Measurements from ENCODE around the gene CAVIN2.

The CAVIN2 gene

DNA sequence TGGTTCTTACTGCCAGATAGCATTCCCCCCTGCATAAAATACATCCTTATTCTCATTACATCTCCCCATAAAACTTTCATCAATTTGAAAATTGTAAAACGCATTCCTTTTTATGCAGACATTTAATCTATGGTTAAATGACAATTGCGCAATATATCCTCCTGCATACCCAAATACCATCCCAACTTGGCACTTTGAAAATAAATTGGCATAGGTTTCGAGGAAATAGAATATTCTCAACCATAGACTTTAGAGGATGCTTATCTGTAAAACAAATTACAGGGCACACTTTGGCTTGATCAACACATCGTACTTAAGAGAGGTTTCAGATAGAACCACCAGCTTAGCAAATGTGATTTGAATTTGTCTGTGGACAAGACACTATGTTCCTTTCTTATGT, 31.0 kb upstream of the CAVIN2 start:
- DNase-seq (ENCODE audit: insufficient read length, low spot score) (no peak), FAIRE-seq (no peak)
- no peak for TF ChIP-seq CTCF (IDR thresholded peaks at IDR 0.05; ENCODE audit: insufficient read depth, missing control alignments)

- TF ChIP-seq CTCF (IDR thresholded peaks at IDR 0.05; ENCODE audit: insufficient read depth, missing control alignments): no peak
- no peak for DNase-seq (ENCODE audit: insufficient read length, low spot score)
- FAIRE-seq: no peak
These were observed 29.0 kb upstream of the CAVIN2 start for GRCh38 chr2:191875859-191876258.

DNA sequence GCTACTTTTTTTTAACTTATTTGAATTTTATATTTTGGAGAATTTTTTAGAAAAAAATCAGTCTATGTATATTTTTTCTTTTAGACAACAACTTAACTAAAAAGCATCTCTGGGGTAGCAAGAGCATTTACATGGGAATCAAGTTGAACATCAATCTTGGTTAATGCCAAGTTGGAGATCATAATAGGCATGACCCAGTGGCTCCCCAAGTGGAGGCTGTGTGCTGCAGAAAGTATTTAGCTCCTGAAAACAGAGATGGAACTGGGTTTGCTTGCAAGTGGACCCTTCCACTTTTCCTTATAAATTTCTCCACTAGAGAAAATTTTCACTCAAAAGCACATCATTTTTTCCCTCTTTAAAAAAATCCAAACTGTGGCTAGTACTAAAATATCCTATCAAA, 23.9 kb upstream of the CAVIN2 start:
- FAIRE-seq (no peak), DNase-seq (ENCODE audit: insufficient read length, low spot score) (no peak)
- no peak for TF ChIP-seq CTCF (IDR thresholded peaks at IDR 0.05; ENCODE audit: insufficient read depth, missing control alignments)

DNA sequence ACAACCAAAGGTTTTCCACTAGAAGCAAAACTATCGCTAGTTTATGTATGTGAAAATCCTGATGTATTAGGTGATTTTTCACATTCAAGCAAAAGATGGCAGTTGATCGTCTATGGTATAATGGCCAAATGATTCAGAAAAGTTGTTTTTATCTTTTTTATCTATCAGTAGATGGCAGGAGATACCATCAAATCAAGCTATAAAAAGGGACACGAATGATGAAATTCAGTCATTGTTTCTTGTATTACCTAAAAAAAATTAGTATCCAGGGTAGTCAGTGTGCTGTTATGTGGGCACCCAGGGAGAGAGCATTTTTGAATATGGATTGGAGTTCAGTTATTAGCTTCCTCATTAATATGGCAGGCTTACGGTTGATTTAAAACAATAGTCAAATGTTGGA, 22.9 kb upstream of the CAVIN2 start:
- peak; percentile 12 for TF ChIP-seq CTCF (IDR thresholded peaks at IDR 0.05; ENCODE audit: insufficient read depth, missing control alignments)
- no peak for FAIRE-seq
- no peak for DNase-seq (ENCODE audit: insufficient read length, low spot score)

DNA sequence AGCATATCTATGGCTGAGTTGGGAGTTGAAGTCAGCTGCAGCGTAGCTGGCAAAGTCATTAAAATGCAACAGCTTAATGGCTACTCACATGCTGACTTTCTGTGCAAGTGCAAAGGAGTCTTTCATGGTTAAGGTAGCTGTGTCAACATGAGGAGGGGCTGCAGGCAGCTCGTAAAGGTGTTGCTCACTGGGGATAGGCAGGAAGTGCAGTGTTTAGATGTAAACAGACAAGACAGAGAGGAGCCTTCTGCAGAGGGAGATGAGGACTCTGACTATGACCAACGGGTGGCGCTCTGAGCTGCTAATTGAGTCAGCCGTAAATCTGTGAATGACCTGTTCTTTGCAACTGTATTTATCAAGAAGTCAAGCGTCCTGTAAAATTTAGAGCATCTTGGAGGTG, 22.3 kb upstream of the CAVIN2 start:
- FAIRE-seq (no peak), DNase-seq (ENCODE audit: insufficient read length, low spot score) (no peak)
- peak; percentile 23 for TF ChIP-seq CTCF (IDR thresholded peaks at IDR 0.05; ENCODE audit: insufficient read depth, missing control alignments)

GRCh38 chr2:191867507-191867847, 20.6 kb upstream of the CAVIN2 start:
- TF ChIP-seq CTCF (IDR thresholded peaks at IDR 0.05; ENCODE audit: insufficient read depth, missing control alignments): no peak
- no peak for FAIRE-seq

GRCh38 chr2:191866675-191867506, 20.0 kb upstream of the CAVIN2 start:
- no peak for DNase-seq (ENCODE audit: insufficient read length, low spot score)
- no peak for TF ChIP-seq CTCF (IDR thresholded peaks at IDR 0.05; ENCODE audit: insufficient read depth, missing control alignments)
- FAIRE-seq: no peak

More at GRCh38 chr2:191867507-191867847, 20.6 kb upstream of the CAVIN2 start:
- DNase-seq (ENCODE audit: insufficient read length, low spot score): no peak
